WERI-Rb-1 (cell line): Measurements from ENCODE around the gene HPCAL1.

ENCODE experiments used
- DNase-seq: peaks from one replicate; pipeline ENCODE4 v3.0.0-alpha.2; 2020
- H3K27ac ChIP-seq: fragments of 250-450 bp; sonication (Bioruptor Pico); 2 replicates; pipeline ENCODE4 v1.5.1; 2020; ENCODE audit warnings: mild to moderate bottlenecking, moderate library complexity
- H3K27me3 ChIP-seq: fragments of 250-450 bp; sonication (Bioruptor Pico); 2 replicates; pipeline ENCODE4 v1.5.1; 2021; ENCODE audit warnings: mild to moderate bottlenecking, low read depth, moderate library complexity; ENCODE audit not compliant: insufficient read depth, severe bottlenecking
- H3K36me3 ChIP-seq: fragments of 250-450 bp; sonication (Bioruptor Pico); 2 replicates; pipeline ENCODE4 v1.5.1; 2020; ENCODE audit warnings: mild to moderate bottlenecking, moderate library complexity
- H3K4me3 ChIP-seq: 2 replicates; pipeline ENCODE4 v1.5.1; 2011; ENCODE audit warnings: low read depth, mild to moderate bottlenecking, control low read depth, low read length
- H3K9me3 ChIP-seq: fragments of 250-450 bp; sonication (Bioruptor Pico); 2 replicates; pipeline ENCODE4 v1.5.1; 2021; ENCODE audit warnings: mild to moderate bottlenecking, moderate library complexity; ENCODE audit not compliant: severe bottlenecking
- TF ChIP-seq, protein P1 (sequence below): IDR thresholded peaks from 2 replicates; pipeline ENCODE4 v1.5.1; 2011; ENCODE audit warnings: low read depth, mild to moderate bottlenecking, control low read depth, inconsistent platforms, low read length

Gene HPCAL1

DNA sequence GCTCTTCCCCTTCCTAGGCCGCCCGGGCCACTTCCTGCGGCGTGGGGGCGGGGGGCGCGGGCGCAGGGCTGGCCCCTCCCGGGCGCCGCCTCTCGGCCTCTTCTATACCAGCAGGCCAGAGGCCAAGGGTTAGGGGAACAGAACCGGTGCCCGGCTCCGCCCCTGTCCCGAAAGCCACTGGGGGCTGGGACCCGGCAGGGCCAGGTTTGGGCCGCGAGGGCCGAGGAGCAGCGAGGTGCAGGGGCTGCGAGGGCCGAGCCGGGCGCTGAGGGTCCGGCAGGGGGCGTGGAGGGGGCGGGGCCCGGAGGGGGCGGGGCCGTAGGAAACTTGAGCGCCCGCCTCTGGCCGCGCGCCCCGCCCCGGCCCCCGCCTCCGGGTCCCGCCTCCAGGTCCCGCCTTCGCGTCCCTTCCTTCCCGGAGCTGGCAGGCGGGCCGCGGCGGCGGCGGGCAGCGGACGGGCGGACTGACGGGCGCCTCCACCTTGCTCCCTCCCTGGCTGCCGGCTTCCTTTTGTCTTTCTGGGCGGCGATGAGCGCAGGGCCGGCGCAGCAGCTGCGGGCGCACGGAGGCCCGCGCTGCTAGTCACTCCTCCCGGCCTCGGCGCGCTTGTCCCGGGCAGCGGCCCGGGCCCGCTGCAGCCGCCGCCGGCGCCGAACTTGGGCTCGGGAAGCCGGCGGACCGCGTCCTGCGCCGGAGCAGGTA lies at the start of gene HPCAL1:
Gene HPCAL1, plus strand, starts transcription at position 426 of the 702 bp plus-strand sequence. CDS start 116,854 bp downstream, outside the sequence.
- peaks cover 9% of the 10 kb centered on the region for H3K9me3 ChIP-seq
- peaks cover 3% of the 10 kb centered on the region for H3K27me3 ChIP-seq
- H3K36me3 ChIP-seq, result no peaks in the 10 kb centered on the region; the same call in 1 of the 2 replicates
- H3K4me3 ChIP-seq, result peak within 1 kb of the TSS; percentile 84
- TF ChIP-seq, protein P1, sequence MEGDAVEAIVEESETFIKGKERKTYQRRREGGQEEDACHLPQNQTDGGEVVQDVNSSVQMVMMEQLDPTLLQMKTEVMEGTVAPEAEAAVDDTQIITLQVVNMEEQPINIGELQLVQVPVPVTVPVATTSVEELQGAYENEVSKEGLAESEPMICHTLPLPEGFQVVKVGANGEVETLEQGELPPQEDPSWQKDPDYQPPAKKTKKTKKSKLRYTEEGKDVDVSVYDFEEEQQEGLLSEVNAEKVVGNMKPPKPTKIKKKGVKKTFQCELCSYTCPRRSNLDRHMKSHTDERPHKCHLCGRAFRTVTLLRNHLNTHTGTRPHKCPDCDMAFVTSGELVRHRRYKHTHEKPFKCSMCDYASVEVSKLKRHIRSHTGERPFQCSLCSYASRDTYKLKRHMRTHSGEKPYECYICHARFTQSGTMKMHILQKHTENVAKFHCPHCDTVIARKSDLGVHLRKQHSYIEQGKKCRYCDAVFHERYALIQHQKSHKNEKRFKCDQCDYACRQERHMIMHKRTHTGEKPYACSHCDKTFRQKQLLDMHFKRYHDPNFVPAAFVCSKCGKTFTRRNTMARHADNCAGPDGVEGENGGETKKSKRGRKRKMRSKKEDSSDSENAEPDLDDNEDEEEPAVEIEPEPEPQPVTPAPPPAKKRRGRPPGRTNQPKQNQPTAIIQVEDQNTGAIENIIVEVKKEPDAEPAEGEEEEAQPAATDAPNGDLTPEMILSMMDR, result peak; percentile 69
- peak within 1 kb of the TSS; percentile 71 for H3K27ac ChIP-seq
- peak; percentile 93 for DNase-seq

- H3K27ac ChIP-seq, result no peak overlapping the region
- H3K9me3 ChIP-seq, result peaks cover 10% of the 10 kb centered on the region
- no peak overlapping the region for H3K4me3 ChIP-seq
- no peaks in the 10 kb centered on the region for H3K36me3 ChIP-seq
- TF ChIP-seq, protein P1, result no peak
- DNase-seq, result no peak
- no peaks in the 10 kb centered on the region for H3K27me3 ChIP-seq
Measured at GRCh38 chr2:10253596-10254372, 48.9 kb upstream of the HPCAL1 start.

- peaks cover 9% of the 10 kb centered on the region for H3K9me3 ChIP-seq
- no peaks in the 10 kb centered on the region for H3K27me3 ChIP-seq
- H3K27ac ChIP-seq, result no peak overlapping the region
- no peak for DNase-seq
- TF ChIP-seq, protein P1, result no peak
- H3K36me3 ChIP-seq, result no peaks in the 10 kb centered on the region
- no peak overlapping the region for H3K4me3 ChIP-seq
Measured at GRCh38 chr2:10254373-10255188, 48.1 kb upstream of the HPCAL1 start.

DNA sequence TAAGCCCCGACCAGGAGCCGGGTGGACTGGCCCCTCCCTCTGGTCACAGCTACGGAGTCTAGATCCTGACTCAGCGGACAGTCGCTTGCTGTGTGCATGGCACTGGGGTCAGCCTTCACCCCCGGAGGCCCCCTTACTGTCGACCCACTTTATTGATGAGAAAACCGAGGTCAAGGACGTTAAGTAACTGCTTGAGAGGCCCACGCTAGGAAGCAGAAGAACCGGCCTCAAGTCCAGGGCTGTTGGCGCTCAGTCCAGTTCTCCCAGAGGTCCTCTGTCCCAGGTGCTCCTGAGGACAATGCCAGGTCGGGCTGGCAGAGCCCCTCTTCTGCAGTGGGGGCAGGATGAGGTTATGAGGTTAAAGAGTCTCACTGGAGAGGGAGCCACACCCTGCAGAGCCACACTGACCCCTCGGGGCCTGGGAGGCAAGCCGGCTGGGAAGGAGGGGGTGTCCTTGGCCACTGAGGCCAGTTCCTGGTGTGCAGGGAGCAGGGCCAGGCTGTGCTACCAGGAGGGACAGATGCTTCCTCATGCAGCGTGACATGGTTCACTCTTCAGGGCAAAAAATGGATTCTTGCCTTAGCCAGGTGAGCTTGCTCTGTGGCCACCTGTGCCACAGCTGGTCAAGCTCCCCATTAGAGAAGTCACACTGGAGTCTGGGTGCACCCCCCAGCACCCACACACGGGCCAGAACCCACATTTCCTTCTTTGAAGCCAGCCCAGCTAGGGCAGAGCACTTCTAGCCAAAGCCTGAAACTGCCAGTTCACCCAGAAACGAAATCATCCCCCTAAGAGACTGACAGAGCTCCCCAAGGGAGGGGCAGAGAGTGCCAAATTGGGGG lies 47.3 kb upstream of the HPCAL1 start:
- Histone ChIP-seq H3K27me3 (no peaks in the 10 kb centered on the region), H3K27ac (no peak overlapping the region), H3K9me3 (peaks cover under 1% of the 10 kb centered on the region), H3K36me3 (no peaks in the 10 kb centered on the region), H3K4me3 (no peak overlapping the region)
- TF ChIP-seq, protein P1, result no peak
- DNase-seq, result no peak

GRCh38 chr2:10256031-10256514 lies 46.6 kb upstream of the HPCAL1 start:
- Histone ChIP-seq H3K27me3 (no peaks in the 10 kb centered on the region), H3K36me3 (no peaks in the 10 kb centered on the region), H3K9me3 (no peaks in the 10 kb centered on the region), H3K4me3 (no peak overlapping the region), H3K27ac (no peak overlapping the region)
- TF ChIP-seq, protein P1, result no peak
- no peak for DNase-seq
